Activated CD8-positive, alpha-beta T cell treated with anti-CD3 and anti-CD28 coated beads for 36 hours (primary cell): ENCODE data around the gene LFNG. TPM values are rescaled to one million over a fixed set of nuclear protein-coding genes. Genes with fewer than 3 reads are reported as not detected.
"Not testable (repeated sequence)": the region's sequence is repeated elsewhere in the genome, so short reads cannot be mapped to it uniquely, and the experiment has no call there.

Experiments
- ATAC-seq: fragments of 200-7000 bp; cut with Tn5 transposase; one replicate; pipeline ENCODE4 v1.10.0; 2021; ENCODE audit warnings: mild to moderate bottlenecking, moderate library complexity
- CTCF ChIA-PET: fragments of 350-600 bp; sonication (Branson Sonifier 250); formaldehyde crosslinking; loops from one replicate; lab custom pipeline; 2021; ENCODE audit warnings: antibody characterized with exemption; lab: Charles Lee
- POLR2A ChIA-PET: fragments of 350-600 bp; sonication (Branson Sonifier 250); formaldehyde crosslinking; loops from one replicate; lab custom pipeline; 2021; ENCODE audit warnings: antibody characterized with exemption; lab: Charles Lee
- DNase-seq: peaks from one replicate; pipeline ENCODE4 v3.0.0-alpha.2; 2020
- H3K27ac Mint-ChIP-seq: one replicate; pipeline ENCODE4 v1.8.0; 2021; ENCODE audit warnings: mild to moderate bottlenecking, mixed read lengths
- H3K27me3 Mint-ChIP-seq: one replicate; pipeline ENCODE4 v1.8.0; 2021; ENCODE audit warnings: mixed read lengths
- H3K36me3 Mint-ChIP-seq: one replicate; pipeline ENCODE4 v1.8.0; 2021; ENCODE audit warnings: low read depth, mixed read lengths
- H3K4me1 Mint-ChIP-seq: one replicate; pipeline ENCODE4 v1.8.0; 2021; ENCODE audit warnings: low read depth, mixed read lengths
- H3K4me3 Mint-ChIP-seq: one replicate; pipeline ENCODE4 v1.8.0; 2021; ENCODE audit warnings: mild to moderate bottlenecking, moderate library complexity, mixed read lengths
- H3K9me3 Mint-ChIP-seq: one replicate; pipeline ENCODE4 v1.8.0; 2021; ENCODE audit warnings: mixed read lengths
- CTCF ChIP-seq: fragments of 200-600 bp; IDR thresholded peaks from one replicate; pipeline ENCODE4 v1.8.0; 2022; ENCODE audit warnings: antibody characterized with exemption, mild to moderate bottlenecking
- intact Hi-C: fragments of 100-400 bp; cut with micrococcal nuclease; formaldehyde crosslinking; loops from one replicate; pipeline ENCODE4 v1.10.0; 2022
- total RNA-seq, 2 experiments: library from RNA; stranded (reverse); gene quantifications; one replicate each; pipeline ENCODE4 v1.2.3, GENCODE V29; 2021

Gene LFNG
- total RNA-seq, 2 experiments from 2014 or later, result 50.6 TPM

DNA sequence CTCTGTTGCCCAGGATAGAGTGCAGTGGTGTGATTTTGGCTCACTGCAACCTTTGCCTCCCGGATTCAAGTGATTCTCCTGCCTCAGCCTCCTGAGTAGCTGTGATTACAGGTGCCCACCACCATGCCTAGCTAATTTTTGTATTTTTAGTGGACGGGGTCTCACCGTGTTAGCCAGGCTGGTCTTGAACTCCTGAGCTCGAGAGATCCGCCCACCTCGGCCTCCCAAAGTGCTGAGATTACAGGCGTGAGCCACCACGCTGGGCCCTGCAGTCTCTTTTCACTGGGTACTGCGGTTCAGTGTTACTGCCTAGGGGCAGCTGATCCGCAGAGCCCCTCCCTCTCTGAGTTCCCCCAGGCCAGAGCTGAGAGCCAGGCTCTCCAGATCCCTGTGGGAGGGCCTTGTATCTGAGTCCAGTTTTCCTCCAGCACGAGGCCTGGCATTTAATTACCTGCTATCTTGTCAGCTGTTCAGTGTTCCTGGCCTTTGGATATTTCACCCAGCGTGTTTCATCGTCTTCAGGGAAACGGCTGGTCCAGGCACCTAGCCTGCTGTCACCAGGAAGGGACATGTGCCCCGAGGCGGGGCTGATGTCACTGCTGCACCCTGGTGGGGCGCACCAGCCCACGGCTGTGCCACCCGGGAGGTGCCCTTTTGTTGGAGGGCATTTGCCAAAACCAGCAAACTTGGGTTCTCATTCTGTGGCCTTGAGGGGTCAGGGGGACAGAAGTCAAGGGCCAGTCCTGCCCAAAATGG lies 16.5 kb downstream of the LFNG start:
- ATAC-seq, intact Hi-C loops, H3K9me3 Mint-ChIP-seq, H3K4me1 Mint-ChIP-seq, DNase-seq, H3K36me3 Mint-ChIP-seq, H3K4me3 Mint-ChIP-seq, H3K27me3 Mint-ChIP-seq, H3K27ac Mint-ChIP-seq, POLR2A ChIA-PET, CTCF ChIA-PET: not testable (repeated sequence)

- H3K36me3 Mint-ChIP-seq, result peaks cover 4% of the 10 kb centered on the region
- DNase-seq (no peak), ATAC-seq (no peak)
- no peak for TF ChIP-seq CTCF
- no peaks in the 10 kb centered on the region for H3K9me3 Mint-ChIP-seq
- intact Hi-C loops, result no loop called here
- CTCF ChIA-PET, result no interaction called here
- POLR2A ChIA-PET, result interaction anchor here (0.8 to 1.8 kb wide), 3 partner anchors 8 to 28 kb away, joined by 3 to 7 read pairs (median 4); no protein-coding TSS in a partner anchor
- H3K4me3 Mint-ChIP-seq, result no peak overlapping the region
- no peaks in the 10 kb centered on the region for H3K27me3 Mint-ChIP-seq
- H3K27ac Mint-ChIP-seq, result no peak overlapping the region
- H3K4me1 Mint-ChIP-seq, result no peaks in the 10 kb centered on the region
Observed at GRCh38 chr7:2537981-2538851, 18.6 kb downstream of the LFNG start.

- H3K36me3 Mint-ChIP-seq, result peaks cover 4% of the 10 kb centered on the region
Observed at GRCh38 chr7:2539031-2539911, 19.7 kb downstream of the LFNG start.

GRCh38 chr7:2540133-2540532 lies 20.6 kb downstream of the LFNG start:
- TF ChIP-seq CTCF, result no peak
- peaks cover 6% of the 10 kb centered on the region for H3K36me3 Mint-ChIP-seq
- H3K4me1 Mint-ChIP-seq, result no peaks in the 10 kb centered on the region
- DNase-seq (no peak), ATAC-seq (no peak)
- H3K27me3 Mint-ChIP-seq, result no peaks in the 10 kb centered on the region
- H3K9me3 Mint-ChIP-seq, result no peaks in the 10 kb centered on the region
- intact Hi-C loops, result no loop called here
- CTCF ChIA-PET, result interaction anchor here (0.6 to 1.1 kb wide), 2 partner anchors 17 to 71 kb away, joined by 3 to 4 read pairs; no protein-coding TSS in a partner anchor
- no peak overlapping the region for H3K27ac Mint-ChIP-seq
- H3K4me3 Mint-ChIP-seq, result no peak overlapping the region
- POLR2A ChIA-PET, result interaction anchor here (0.8 to 2.5 kb wide), 7 partner anchors 9 to 70 kb away, joined by 3 to 8 read pairs (median 4); no protein-coding TSS in a partner anchor

More at GRCh38 chr7:2539031-2539911, 19.7 kb downstream of the LFNG start:
- intact Hi-C loops, result no loop called here
- Mint-ChIP-seq H3K4me3 (no peak overlapping the region), H3K27ac (no peak overlapping the region), H3K27me3 (no peaks in the 10 kb centered on the region), H3K9me3 (no peaks in the 10 kb centered on the region), H3K4me1 (no peaks in the 10 kb centered on the region)
- ATAC-seq (no peak), DNase-seq (no peak)
- CTCF ChIA-PET, result interaction anchor here (1.1 kb wide), 1 partner anchor 16 kb away, joined by 3 read pairs; no protein-coding TSS in a partner anchor
- POLR2A ChIA-PET, result interaction anchor here (0.9 to 2.5 kb wide), 7 partner anchors 9 to 69 kb away, joined by 3 to 8 read pairs (median 4); no protein-coding TSS in a partner anchor
- no peak for TF ChIP-seq CTCF
